SK-N-SH treated with all-trans-retinoic acid at 6 μM for 48 hours (cell line): ENCODE measurements around the gene TADA2A.

Source experiments
- ATAC-seq: fragments of 200-7000 bp; cut with Tn5 transposase; 3 replicates; pipeline ENCODE4 v1.9.1; 2020; ENCODE audit warnings: mild to moderate bottlenecking, moderate library complexity
- ARNTL ChIP-seq: fragments of 450-650 bp; formaldehyde crosslinking; IDR thresholded peaks from 2 replicates; pipeline ENCODE4 v1.5.0; 2020; ENCODE audit warnings: low read depth, mild to moderate bottlenecking, moderate library complexity, borderline replicate concordance
- CREB5 ChIP-seq: fragments of 250-450 bp; sonication (Bioruptor Pico); IDR thresholded peaks from 2 replicates; pipeline ENCODE4 v1.5.1; 2020; ENCODE audit warnings: low read depth, mild to moderate bottlenecking, moderate library complexity
- CSDC2 ChIP-seq: fragments of 250-450 bp; sonication (Bioruptor Pico); IDR thresholded peaks from 2 replicates; pipeline ENCODE4 v1.5.0; 2020; ENCODE audit warnings: mild to moderate bottlenecking, moderate library complexity
- GLIS3 ChIP-seq: fragments of 250-450 bp; sonication (Bioruptor Pico); IDR thresholded peaks from 2 replicates; pipeline ENCODE4 v1.5.0; 2020; ENCODE audit warnings: mild to moderate bottlenecking, moderate library complexity
- ISL1 ChIP-seq: fragments of 250-450 bp; sonication (Bioruptor Pico); IDR thresholded peaks from 2 replicates; pipeline ENCODE4 v2.1.2; 2022; ENCODE audit warnings: mild to moderate bottlenecking, moderate library complexity
- OSR1 ChIP-seq: fragments of 250-450 bp; sonication (Bioruptor Pico); IDR thresholded peaks from 2 replicates; pipeline ENCODE4 v1.8.0; 2022; ENCODE audit warnings: moderate library complexity, mild to moderate bottlenecking, inconsistent platforms
- POU6F1 ChIP-seq: fragments of 250-450 bp; sonication (Bioruptor Pico); IDR thresholded peaks from 2 replicates; pipeline ENCODE4 v1.8.0; 2021; ENCODE audit warnings: low read depth, mild to moderate bottlenecking, moderate library complexity, borderline replicate concordance
- PPARA ChIP-seq: fragments of 250-450 bp; sonication (Bioruptor Pico); IDR thresholded peaks from 2 replicates; pipeline ENCODE4 v1.5.0; 2020; ENCODE audit warnings: mild to moderate bottlenecking, borderline replicate concordance
- RARB ChIP-seq: fragments of 250-450 bp; sonication (Bioruptor Pico); IDR thresholded peaks from 2 replicates; pipeline ENCODE4 v1.8.0; 2021; ENCODE audit warnings: mild to moderate bottlenecking, moderate library complexity
- SNAI2 ChIP-seq: fragments of 250-450 bp; sonication (Bioruptor Pico); IDR thresholded peaks from 2 replicates; pipeline ENCODE4 v1.5.0; 2020; ENCODE audit warnings: mild to moderate bottlenecking, moderate library complexity
- TCF4 ChIP-seq: fragments of 250-450 bp; sonication (Bioruptor Pico); IDR thresholded peaks from 2 replicates; pipeline ENCODE4 v1.8.0; 2021; ENCODE audit warnings: mild to moderate bottlenecking, moderate library complexity, borderline replicate concordance
- TOX ChIP-seq: fragments of 250-450 bp; sonication (Bioruptor Pico); IDR thresholded peaks from 2 replicates; pipeline ENCODE4 v1.8.0; 2021; ENCODE audit warnings: mild to moderate bottlenecking, moderate library complexity, borderline replicate concordance
- ZC3H10 ChIP-seq: fragments of 250-450 bp; sonication (Bioruptor Pico); IDR thresholded peaks from 2 replicates; pipeline ENCODE4 v1.5.1; 2021; ENCODE audit warnings: mild to moderate bottlenecking, moderate library complexity
- ZFP3 ChIP-seq: fragments of 250-450 bp; sonication (Bioruptor Pico); IDR thresholded peaks from 2 replicates; pipeline ENCODE4 v1.5.0; 2020; ENCODE audit warnings: mild to moderate bottlenecking, moderate library complexity
- ZFP30 ChIP-seq: fragments of 450-650 bp; formaldehyde crosslinking; IDR thresholded peaks from 2 replicates; pipeline ENCODE4 v1.5.0; 2022; ENCODE audit warnings: mild to moderate bottlenecking, moderate library complexity
- ZNF70 ChIP-seq: fragments of 450-650 bp; formaldehyde crosslinking; IDR thresholded peaks from 2 replicates; pipeline ENCODE4 v1.5.0; 2020; ENCODE audit warnings: mild to moderate bottlenecking, moderate library complexity
- TF ChIP-seq, protein P1 (sequence below): fragments of 250-450 bp; sonication (Bioruptor Pico); IDR thresholded peaks from 2 replicates; pipeline ENCODE4 v1.5.1; 2021; ENCODE audit warnings: mild to moderate bottlenecking, moderate library complexity

The TADA2A gene

GRCh38 chr17:37485938-37486570 lies 79.4 kb downstream of the TADA2A start:
- TF ChIP-seq TCF4 (CRISPR knock-in tag) = no peak
- TF ChIP-seq GLIS3 = no peak
- TF ChIP-seq RARB = no peak
- TF ChIP-seq ARNTL (CRISPR knock-in tag) = no peak
- no peak for TF ChIP-seq CREB5
- no peak for TF ChIP-seq ZFP3 (CRISPR knock-in tag)
- no peak for TF ChIP-seq ISL1
- no peak for TF ChIP-seq ZNF70 (CRISPR knock-in tag)
- no peak for TF ChIP-seq SNAI2 (CRISPR knock-in tag)
- TF ChIP-seq, protein P1, sequence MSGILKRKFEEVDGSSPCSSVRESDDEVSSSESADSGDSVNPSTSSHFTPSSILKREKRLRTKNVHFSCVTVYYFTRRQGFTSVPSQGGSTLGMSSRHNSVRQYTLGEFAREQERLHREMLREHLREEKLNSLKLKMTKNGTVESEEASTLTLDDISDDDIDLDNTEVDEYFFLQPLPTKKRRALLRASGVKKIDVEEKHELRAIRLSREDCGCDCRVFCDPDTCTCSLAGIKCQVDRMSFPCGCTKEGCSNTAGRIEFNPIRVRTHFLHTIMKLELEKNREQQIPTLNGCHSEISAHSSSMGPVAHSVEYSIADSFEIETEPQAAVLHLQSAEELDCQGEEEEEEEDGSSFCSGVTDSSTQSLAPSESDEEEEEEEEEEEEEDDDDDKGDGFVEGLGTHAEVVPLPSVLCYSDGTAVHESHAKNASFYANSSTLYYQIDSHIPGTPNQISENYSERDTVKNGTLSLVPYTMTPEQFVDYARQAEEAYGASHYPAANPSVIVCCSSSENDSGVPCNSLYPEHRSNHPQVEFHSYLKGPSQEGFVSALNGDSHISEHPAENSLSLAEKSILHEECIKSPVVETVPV (CRISPR knock-in tag) = no peak
- no peak for TF ChIP-seq PPARA (CRISPR knock-in tag)
- TF ChIP-seq OSR1 = no peak
- no peak for TF ChIP-seq TOX (CRISPR knock-in tag)
- ATAC-seq = no peak

DNA sequence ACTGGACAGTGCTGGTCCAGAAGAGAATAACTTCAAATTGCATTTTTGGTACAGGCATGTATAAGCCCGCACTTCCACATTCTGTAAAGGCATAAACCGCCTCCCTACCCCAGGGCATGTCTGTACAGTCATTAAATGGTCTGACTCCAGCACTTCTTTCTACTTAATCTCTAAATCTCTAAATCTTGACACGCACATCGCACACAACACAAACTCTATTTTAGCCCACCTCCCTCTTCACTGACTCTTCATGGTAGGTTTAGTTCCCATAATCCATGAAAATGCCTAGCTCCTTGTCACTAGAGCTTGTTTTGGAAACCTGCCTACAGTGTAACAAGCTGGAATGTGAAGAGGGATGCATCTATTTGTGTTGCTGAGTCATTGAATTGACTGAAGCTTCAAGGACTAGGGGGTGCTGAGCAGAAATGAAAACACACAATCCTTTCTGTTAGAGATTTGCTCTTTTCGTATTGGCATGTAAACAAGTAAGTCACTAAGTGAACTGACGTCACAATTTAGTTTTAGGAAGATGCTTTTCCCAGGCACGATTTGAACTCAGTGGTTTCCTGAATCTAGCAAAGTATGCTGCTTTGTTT lies 81.4 kb downstream of the TADA2A start:
- peak; percentile 29; the same call in 1 of the 2 replicates for TF ChIP-seq ISL1
- TF ChIP-seq CSDC2 = no peak
- peak; percentile 59 for ATAC-seq

DNA sequence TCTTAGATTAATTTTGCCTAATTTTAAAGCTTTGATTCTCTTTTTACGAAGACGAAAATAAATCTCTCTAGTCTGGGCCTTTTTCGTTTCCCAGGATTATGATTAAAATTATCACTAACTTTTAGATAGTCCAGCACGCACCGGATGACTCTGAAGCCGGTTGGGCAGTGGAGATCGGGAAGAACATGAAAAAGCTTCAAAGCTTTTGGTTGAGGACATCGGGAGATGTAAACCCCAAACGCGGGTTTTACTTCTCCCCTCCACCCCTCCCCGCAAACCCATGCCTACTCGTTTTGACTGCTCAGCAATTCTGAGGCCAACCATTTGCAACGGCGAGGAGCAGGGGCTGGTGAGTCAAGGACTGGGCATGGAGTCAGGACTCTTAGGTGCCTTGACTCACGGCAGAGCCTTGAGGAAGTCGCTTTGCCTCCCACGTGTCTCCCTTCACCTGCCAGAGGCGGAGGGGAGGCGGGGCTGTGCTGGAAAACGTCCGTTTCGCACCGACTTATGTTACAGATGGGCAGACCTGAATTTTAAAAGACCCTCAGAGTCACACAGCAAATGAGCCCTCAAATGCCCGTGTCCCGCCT lies 82.0 kb downstream of the TADA2A start:
- TF ChIP-seq OSR1 (no peak), RARB (no peak), ZFP30 (no peak), PPARA (CRISPR knock-in tag) (no peak), CREB5 (no peak), ZFP3 (CRISPR knock-in tag) (no peak), ARNTL (CRISPR knock-in tag) (no peak), ZNF70 (CRISPR knock-in tag) (no peak)
- peak; percentile 68 for ATAC-seq

DNA sequence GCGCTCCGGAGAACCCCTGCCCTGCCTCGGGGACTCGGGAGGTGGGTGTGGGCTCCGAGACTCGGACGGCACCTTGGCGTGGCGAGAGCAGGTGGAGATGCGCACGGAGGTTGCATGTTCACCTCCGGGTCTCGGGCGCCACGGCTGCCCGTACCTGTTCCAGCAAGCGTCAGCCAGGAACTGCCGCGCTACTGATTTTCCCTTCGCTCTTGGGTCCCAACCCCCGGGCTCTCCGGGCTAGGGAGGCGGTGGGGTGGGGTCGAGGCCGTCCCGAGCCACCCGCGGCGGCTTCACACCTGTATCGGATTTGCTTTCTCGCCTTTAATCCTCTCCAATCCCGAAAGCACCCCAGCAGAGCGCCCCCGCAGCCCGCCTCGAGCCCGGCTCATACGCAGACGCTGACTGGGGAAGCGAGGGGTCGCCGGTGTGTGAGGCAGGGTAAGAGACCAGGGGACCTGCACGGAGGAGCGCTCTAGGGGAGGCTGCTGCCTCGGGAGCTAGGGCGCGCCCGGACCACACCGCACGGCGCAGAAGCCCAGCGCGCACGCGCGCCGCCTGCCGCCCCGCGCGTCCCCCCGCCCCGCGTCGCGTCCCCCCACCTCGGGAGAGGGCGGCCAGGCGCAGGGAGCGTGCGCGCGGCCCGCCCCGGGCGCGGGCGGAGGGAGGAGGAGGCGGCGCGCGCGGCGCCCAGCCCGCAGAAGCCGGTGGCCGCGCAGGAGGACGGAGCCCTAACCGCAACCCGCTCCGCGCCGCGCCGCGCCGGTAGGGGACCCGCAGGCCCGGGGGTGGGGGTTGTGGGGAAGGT lies 82.7 kb downstream of the TADA2A start, which contains the start of gene DUSP14:
Gene DUSP14, plus strand, starts transcription at position 695 of the 805 bp plus-strand sequence. CDS start 22,382 bp downstream, outside the sequence.
- ATAC-seq = peak; percentile 59
- TF ChIP-seq TCF4 (CRISPR knock-in tag) = no peak
- no peak for TF ChIP-seq POU6F1 (CRISPR knock-in tag)
- no peak for TF ChIP-seq ZC3H10 (CRISPR knock-in tag)
- no peak for TF ChIP-seq CREB5
